T follicular helper cell (primary cell): ENCODE data around the gene PDCD6IP.
"Not testable (repeated sequence)": the region's sequence is repeated elsewhere in the genome, so short reads cannot be mapped to it uniquely, and the experiment has no call there.

Experiments used
- DNase-seq: peaks from one replicate; pipeline ENCODE4 v3.0.0-alpha.2; 2020; ENCODE audit warnings: low read depth

Gene PDCD6IP

DNA sequence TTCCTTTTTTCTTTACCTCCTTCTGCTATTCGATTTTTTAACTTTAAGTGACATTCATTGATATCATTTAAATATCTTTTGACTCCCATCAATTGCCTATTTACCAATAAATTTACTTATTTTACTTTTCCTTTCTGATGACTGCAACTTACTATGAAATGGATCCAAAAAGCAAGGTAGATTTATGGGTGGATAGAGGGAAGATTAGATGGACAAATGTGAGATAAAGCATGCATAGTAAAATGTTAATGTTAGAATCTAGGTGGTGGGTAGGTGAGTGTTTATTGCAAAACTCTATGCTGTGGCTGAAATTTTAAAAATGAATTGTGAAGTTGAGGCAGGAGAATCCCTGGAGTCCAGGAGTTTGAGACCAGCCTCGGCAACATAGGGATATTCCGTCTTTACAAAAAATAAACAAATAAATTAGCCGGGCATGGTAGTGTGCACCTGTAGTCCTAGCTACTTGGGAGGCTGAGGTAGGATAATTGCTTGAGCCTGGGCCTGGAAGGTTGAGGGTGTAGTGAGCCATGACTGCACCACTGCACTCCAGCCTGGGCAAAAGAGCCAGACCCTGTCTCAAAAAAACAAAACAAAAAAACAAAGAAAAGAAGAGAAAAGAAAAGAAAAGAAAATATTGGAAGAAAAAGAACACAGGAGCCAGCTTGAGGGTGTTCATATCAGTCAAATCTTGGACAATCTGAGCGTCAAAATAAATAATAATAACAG lies 6.1 kb upstream of the PDCD6IP start:
- no peak for DNase-seq

GRCh38 chr3:33795131-33795530 lies 3.3 kb upstream of the PDCD6IP start:
- DNase-seq = no peak

GRCh38 chr3:33795856-33796536 lies 2.4 kb upstream of the PDCD6IP start:
- DNase-seq = no peak

GRCh38 chr3:33798113-33798417 lies 365 bp upstream of the PDCD6IP start:
- no peak for DNase-seq

- no peak for DNase-seq
These were observed 747 bp downstream of the PDCD6IP start for GRCh38 chr3:33799202-33799551.

DNA sequence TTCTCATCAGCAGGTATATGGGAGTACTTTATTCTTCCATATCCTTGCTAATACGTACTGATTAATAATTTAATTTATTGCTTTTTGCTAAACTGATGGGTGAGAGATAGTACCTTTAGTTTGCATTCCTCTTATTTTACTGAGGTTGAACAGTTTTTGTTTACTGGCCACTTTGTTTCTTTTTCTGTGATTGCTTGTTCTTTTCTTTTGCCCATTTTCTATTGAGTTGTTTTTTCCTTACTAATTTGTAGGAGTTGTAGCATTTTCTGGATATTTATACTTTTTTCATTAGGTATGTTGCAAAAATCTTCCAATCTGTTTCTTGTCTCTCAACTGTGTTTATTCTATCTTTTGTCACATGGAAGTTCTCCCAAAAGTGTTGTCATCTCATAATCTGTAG lies 4.8 kb downstream of the PDCD6IP start:
- DNase-seq = no peak

DNA sequence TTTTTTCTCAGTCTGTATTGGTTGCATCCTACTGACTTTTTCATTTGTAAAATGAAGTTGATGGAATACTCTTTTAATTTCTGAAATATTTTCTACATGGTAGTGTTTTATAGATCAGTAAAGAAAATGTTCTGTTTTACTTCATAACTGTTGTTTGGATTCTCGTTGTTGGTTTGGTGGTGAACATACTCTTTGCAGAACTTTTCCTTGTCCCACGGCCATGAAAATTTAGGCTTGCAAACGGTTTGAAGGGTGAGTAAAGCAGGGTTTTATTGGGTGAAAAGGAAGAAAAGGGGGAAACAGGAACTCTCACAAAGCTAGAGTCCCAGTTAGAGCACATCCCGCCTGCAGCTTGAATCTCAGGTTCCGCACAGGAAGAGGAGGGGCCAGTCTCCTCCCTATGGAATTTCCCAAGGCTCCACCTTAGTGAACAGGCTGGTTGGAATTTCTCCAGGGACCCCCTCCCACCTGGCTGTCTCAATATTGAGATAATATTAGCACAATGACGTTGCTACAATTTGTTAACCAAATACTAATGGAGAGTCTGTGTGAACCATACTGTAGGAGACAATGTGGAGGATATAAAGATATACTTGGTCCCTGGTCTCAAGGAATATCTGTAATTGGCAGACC lies 5.6 kb downstream of the PDCD6IP start:
- no peak for DNase-seq

DNA sequence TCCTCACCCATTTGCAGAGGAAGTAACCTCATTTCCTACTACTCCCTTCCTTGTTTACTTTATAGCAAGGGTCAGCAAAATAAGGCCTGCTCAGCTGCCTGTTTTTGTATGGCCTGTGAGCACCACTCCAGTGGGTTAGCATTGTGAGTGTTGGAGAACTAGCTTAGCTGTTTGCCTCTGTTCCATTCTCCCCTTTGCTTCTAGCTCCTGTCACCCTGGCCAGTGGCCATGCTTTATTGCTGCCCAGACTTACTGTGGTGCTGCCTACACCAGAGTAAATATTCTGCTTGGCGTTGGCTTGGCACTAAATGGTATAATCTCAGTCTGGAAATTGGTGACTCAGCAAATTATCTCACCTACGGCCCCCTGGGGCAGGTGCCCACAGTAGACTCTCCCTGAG lies 8.8 kb downstream of the PDCD6IP start:
- no peak for DNase-seq

DNA sequence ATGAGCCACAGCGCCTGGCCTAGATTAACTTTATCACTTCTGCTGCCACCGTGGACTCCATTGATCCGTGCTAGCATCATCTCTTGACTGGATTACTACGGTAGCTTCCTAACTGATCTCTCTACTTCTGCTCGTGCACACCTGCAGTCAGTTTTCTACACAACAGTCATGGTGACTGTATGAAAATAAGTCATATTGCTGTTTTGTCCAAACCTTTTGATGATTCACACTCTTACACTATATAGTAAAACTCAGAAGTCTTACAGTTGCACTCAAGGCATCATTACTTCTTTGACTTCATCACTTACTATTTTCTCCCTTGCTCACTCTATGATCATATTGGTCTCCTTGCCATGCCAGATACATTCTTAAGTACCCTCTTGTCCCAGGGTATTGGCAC lies 10.1 kb downstream of the PDCD6IP start:
- no peak for DNase-seq

GRCh38 chr3:33810545-33810944 lies 12.1 kb downstream of the PDCD6IP start:
- no peak for DNase-seq

- DNase-seq = no peak
These were observed 23.6 kb downstream of the PDCD6IP start for GRCh38 chr3:33821989-33822388.

DNA sequence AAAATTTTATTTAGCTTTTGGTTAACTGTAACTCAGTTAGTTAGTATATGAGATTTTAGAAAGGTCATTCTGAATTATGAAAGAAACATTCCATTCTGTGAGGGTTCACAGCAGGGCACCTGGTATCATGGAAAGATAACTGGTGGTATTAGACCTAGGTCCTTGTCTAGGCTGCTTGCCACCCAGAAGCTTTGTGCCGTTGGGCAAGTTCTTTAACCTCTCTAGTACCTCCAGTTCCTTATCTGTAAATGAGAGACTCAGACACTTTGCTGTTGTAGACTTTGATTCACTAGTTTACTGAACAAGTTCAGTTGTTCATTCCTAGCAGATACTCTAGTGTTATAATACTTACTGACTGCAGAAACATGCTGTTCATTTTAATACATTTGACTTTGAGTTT lies 25.4 kb downstream of the PDCD6IP start:
- DNase-seq = no peak

GRCh38 chr3:33825111-33825510 lies 26.7 kb downstream of the PDCD6IP start:
- DNase-seq = no peak

DNA sequence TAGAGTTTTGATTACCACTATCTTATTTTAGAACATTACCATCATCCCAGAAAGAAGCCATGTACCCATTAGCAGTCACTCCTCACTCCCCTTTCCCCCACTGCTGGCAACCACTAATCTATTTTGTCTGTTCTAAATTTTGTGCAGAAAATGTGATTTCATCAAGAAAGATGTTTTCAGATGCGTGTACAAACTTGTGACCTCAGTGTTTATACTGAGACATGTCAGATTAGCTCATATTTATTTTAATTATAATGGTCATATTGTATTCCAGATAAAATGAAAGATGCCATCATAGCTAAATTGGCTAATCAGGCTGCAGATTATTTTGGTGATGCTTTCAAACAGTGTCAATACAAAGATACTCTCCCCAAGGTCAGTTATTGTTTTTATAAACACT lies 27.8 kb downstream of the PDCD6IP start:
- no peak for DNase-seq

GRCh38 chr3:33826688-33827087 lies 28.3 kb downstream of the PDCD6IP start:
- DNase-seq = no peak

DNA sequence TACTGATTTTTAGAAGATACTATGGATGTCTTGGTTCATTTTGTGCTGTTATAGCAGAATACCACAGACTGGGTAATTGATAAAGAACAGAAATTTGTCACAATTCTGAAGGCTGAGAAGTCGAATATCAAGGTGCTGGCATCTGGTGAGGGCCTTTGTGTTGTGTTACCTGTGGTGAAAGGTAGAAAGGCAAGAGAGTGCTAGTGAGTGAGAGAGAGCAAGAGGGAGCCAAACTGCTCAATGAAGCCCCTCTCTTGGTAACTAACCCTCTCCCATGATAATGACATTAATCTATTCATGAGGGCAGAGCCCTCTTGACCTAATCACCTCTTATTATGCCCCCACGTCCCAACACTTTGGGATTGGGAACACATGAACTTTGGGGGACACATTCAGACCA lies 31.3 kb downstream of the PDCD6IP start:
- DNase-seq = no peak

- no peak for DNase-seq
These were observed 32.6 kb downstream of the PDCD6IP start for GRCh38 chr3:33831053-33831452.

DNA sequence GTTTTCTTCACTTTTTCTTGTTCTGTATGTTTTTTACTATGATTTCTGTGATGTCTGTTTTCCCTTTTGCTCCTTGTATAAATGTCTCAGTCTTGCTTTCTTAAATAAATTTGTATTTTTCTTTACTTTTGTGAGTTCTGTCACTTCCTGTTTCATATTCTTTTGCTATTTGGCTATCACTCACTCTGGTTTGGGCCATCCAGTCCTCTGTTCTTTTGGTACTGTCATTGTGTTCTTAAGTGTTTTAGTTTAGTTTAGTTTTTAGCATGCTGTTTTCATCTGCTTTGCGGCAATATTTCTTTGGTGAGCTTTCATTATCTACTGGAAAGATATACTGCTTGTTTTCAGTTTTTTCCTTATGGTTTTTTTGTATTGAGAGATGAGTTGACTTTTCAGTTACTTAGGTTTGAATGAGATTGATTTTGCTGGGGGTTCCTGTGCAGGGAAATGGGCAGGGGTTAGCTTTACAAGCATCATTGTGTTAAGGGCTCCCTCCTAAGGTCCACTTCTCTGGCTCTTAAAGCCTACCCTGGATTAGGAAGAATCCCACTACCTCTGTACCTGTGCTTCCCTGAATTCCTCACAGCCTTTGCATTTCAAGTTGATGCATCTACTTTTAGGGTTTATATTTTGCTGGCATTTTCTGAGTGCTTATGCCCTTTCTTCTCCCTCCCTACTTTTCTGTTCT lies 35.1 kb downstream of the PDCD6IP start:
- no peak for DNase-seq

DNA sequence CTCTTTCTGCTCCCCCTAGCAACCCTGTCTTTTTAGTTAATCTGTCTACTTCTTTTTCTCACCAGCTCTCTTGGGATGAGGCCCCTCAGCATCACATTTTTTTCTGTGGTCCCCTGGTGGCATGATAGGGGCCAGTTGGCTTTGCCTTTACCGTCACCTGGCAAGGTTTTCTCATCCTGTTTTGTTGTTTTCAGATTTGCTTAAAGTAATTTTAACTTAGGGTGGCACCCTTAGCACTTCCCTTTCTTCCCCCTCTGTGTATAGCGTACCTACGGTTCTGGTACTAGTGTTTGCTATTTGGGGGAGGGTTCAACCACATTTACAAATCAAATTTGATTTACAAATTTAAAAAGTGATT lies 35.6 kb downstream of the PDCD6IP start:
- no peak for DNase-seq

GRCh38 chr3:33837182-33837581 lies 38.8 kb downstream of the PDCD6IP start:
- DNase-seq = not testable (repeated sequence)

DNA sequence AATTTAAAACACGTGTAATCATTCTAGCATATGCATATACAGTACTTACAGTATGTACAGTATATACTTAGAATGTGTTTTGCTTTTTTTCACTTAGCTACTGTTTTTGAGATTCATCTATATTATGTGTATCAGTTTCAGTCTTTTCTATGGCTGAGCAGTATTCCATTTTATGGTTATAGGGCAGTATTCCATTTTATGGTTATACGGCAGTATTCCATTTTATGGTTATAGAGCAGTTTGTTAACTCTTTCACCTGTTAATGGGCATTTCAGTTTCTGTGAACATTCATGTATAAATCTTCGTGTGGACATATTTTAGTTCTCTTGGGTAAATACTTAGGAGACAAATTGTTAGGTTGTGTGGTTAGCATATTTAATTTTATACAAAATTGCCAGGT lies 40.9 kb downstream of the PDCD6IP start:
- no peak for DNase-seq

GRCh38 chr3:33840179-33840578 lies 41.7 kb downstream of the PDCD6IP start:
- no peak for DNase-seq
